Measurements from ENCODE around the gene GLI2.

The GLI2 gene

DNA sequence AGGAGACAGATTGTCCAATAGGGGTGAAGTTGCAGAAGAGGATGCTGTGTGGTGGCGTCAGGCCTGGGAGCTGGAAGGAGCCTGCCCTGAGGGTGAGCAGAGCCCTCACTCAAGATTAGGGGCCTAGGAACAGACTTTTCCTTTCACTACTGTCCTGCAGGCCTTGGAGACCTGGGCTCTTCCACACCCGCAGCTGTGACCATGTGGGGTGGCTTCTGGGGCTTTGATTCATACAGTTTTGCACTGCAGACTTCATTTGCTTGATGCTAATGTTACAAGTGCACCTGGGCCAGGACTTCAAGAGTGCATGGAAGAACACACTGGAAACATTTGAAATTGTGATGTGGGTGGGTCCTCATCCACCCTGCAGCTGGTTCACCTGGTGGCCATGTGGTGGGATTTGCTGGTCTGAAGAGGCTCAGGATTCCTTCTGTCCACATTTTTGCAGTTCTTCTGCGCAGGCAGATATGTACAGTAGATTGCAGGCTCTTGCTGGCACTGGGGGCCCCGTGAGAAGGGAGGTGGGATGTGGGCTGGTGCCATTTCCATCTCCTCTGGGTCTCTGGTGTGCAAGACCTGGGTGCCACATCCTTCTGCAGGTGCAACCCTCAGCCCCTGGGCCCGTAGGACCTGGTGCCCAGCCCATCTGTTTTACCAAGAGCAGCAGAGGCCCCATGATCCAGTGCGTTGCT lies 9.9 kb downstream of the GLI2 start:
- Histone ChIP-seq H3K9ac (no peak overlapping the region), H3K4me3 (no peak overlapping the region), H3K9me3 (replicated peaks in 1 of 11) (no peaks in the 10 kb centered on the region), H4K20me1 (peaks cover 0 to 10% (median 0%) of the 10 kb centered on the region in 11 experiments; a peak in 5 of 22 replicates), H3K27me3 (peaks cover 19 to 33% (median 27%) of the 10 kb centered on the region in 11 experiments), H3K4me1 (peaks cover 6 to 26% (median 18%) of the 10 kb centered on the region in 10 experiments; a peak in 19 of 20 replicates), H3K27ac (no peak overlapping the region), H3K36me3 (no peaks in the 10 kb centered on the region), H3K4me2 (no peak overlapping the region)
- TF ChIP-seq Cebpa-rat (IDR thresholded peaks at IDR 0.05) = no peak

DNA sequence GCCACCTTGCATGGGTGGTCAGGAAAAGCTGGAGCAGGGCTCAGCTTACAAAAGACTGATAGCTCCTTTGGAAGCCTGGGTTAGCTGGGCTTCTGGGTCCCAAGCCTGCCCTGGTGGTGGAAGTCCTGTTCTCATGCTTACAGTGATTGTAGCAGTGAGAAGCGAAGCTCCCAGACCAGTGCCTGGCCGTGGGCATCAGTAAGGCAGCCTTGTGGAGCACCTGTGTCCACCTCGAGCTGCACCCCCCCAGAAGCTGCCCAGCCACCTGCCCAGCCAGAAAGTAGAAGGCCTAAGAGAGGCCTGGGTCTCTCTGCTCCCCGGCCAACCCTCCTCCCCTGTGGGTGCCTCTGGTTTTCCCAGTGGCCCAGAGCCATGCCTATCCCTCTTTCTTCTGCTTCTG lies 10.5 kb downstream of the GLI2 start:
- Histone ChIP-seq H3K27me3 (peaks cover 14 to 27% (median 21%) of the 10 kb centered on the region in 11 experiments), H3K27ac (no peak overlapping the region), H3K9ac (no peak overlapping the region), H3K4me2 (no peak overlapping the region), H3K9me3 (replicated peaks in 1 of 11) (no peaks in the 10 kb centered on the region), H3K4me3 (no peak overlapping the region), H4K20me1 (peaks cover 0 to 5% (median 0%) of the 10 kb centered on the region in 11 experiments; a peak in 2 of 22 replicates), H3K36me3 (no peaks in the 10 kb centered on the region), H3K4me1 (peaks cover 6 to 25% (median 21%) of the 10 kb centered on the region in 10 experiments; a peak in 19 of 20 replicates)
- TF ChIP-seq Cebpa-rat (IDR thresholded peaks at IDR 0.05) = no peak

GRCh38 chr2:120747281-120747680 lies 11.6 kb downstream of the GLI2 start:
- peaks cover 6 to 25% (median 21%) of the 10 kb centered on the region in 10 experiments; a peak in 19 of 20 replicates for H3K4me1 ChIP-seq
- no peak overlapping the region for H3K4me2 ChIP-seq

GRCh38 chr2:120747706-120748105 lies 12.0 kb downstream of the GLI2 start:
- 0 out of 22 replicates have a peak, but pooled peaks cover 0 to 5% (median 0%) of the 10 kb centered on the region in 11 experiments for H4K20me1 ChIP-seq
- H3K27me3 ChIP-seq = peaks cover 0 to 13% (median 6%) of the 10 kb centered on the region in 11 experiments; a peak in 11 of 22 replicates
- H3K4me1 ChIP-seq = peaks cover 6 to 25% (median 21%) of the 10 kb centered on the region in 10 experiments; a peak in 19 of 20 replicates

More at GRCh38 chr2:120747281-120747680, 11.6 kb downstream of the GLI2 start:
- Histone ChIP-seq H3K36me3 (no peaks in the 10 kb centered on the region), H3K27ac (no peak overlapping the region), H3K4me3 (no peak overlapping the region), H4K20me1 (0 out of 22 replicates have a peak, but pooled peaks cover 0 to 5% (median 0%) of the 10 kb centered on the region in 11 experiments), H3K9ac (no peak overlapping the region), H3K9me3 (replicated peaks in 1 of 11) (no peaks in the 10 kb centered on the region), H3K27me3 (peaks cover 2 to 16% (median 10%) of the 10 kb centered on the region in 11 experiments; a peak in 21 of 22 replicates)
- TF ChIP-seq Cebpa-rat (IDR thresholded peaks at IDR 0.05) = no peak

GRCh38 chr2:120748310-120748709 lies 12.6 kb downstream of the GLI2 start:
- H3K4me3 ChIP-seq = no peak overlapping the region
- H3K27me3 ChIP-seq = peaks cover 0 to 7% (median under 1%) of the 10 kb centered on the region in 11 experiments; a peak in 4 of 22 replicates
- peak overlapping the region in 4 of 11 experiments; percentile 78 to 89 (median 80); a peak in 4 of 22 replicates for H3K4me2 ChIP-seq
- H3K4me1 ChIP-seq = peaks cover 6 to 25% (median 21%) of the 10 kb centered on the region in 10 experiments; a peak in 19 of 20 replicates
- H3K9me3 ChIP-seq (replicated peaks in 1 of 11) = no peaks in the 10 kb centered on the region
- TF ChIP-seq Cebpa-rat (IDR thresholded peaks at IDR 0.05) = no peak
- no peaks in the 10 kb centered on the region for H3K36me3 ChIP-seq
- no peak overlapping the region for H3K9ac ChIP-seq
- H3K27ac ChIP-seq = no peak overlapping the region
- H4K20me1 ChIP-seq = 0 out of 22 replicates have a peak, but pooled peaks cover 0 to 5% (median 0%) of the 10 kb centered on the region in 11 experiments

More at GRCh38 chr2:120747706-120748105, 12.0 kb downstream of the GLI2 start:
- Histone ChIP-seq H3K36me3 (no peaks in the 10 kb centered on the region), H3K9me3 (replicated peaks in 1 of 11) (no peaks in the 10 kb centered on the region), H3K9ac (no peak overlapping the region), H3K4me2 (0 out of 22 replicates have a peak overlapping the region, but pooled peaks of 1 of the 11 experiments have one; percentile 89), H3K4me3 (no peak overlapping the region), H3K27ac (no peak overlapping the region)
- TF ChIP-seq Cebpa-rat (IDR thresholded peaks at IDR 0.05) = no peak

GRCh38 chr2:120748741-120749140 lies 13.1 kb downstream of the GLI2 start:
- H3K4me1 ChIP-seq = peaks cover 6 to 25% (median 21%) of the 10 kb centered on the region in 10 experiments; a peak in 19 of 20 replicates
- H3K27ac ChIP-seq = peak overlapping the region in 1 of 11 experiments; percentile 67; a peak in 1 of 22 replicates
- H3K4me2 ChIP-seq = peak overlapping the region in 6 of 11 experiments; percentile 44 to 89 (median 78); a peak in 10 of 22 replicates
- H3K27me3 ChIP-seq = 0 out of 22 replicates have a peak, but pooled peaks cover 0 to 2% (median 0%) of the 10 kb centered on the region in 11 experiments
- no peak for TF ChIP-seq Cebpa-rat (IDR thresholded peaks at IDR 0.05)
- H4K20me1 ChIP-seq = 0 out of 22 replicates have a peak, but pooled peaks cover 0 to 5% (median 0%) of the 10 kb centered on the region in 11 experiments
- no peaks in the 10 kb centered on the region for H3K9me3 ChIP-seq (replicated peaks in 1 of 11)
- no peaks in the 10 kb centered on the region for H3K36me3 ChIP-seq
- H3K4me3 ChIP-seq = no peak overlapping the region
- H3K9ac ChIP-seq = no peak overlapping the region

GRCh38 chr2:120749506-120750431 lies 14.1 kb downstream of the GLI2 start:
- Histone ChIP-seq H3K36me3 (no peaks in the 10 kb centered on the region), H3K4me3 (peak overlapping the region in 1 of 10 experiments; percentile 31; a peak in 2 of 20 replicates), H3K9me3 (replicated peaks in 1 of 11) (no peaks in the 10 kb centered on the region), H3K9ac (peak overlapping the region in 4 of 11 experiments; percentile 36 to 65 (median 49); a peak in 8 of 22 replicates), H3K27me3 (no peaks in the 10 kb centered on the region), H4K20me1 (0 out of 22 replicates have a peak, but pooled peaks cover 0 to 5% (median 0%) of the 10 kb centered on the region in 11 experiments), H3K4me2 (peak overlapping the region; percentile 13 to 89 (median 78); a peak in 20 of 22 replicates), H3K4me1 (peaks cover 6 to 25% (median 21%) of the 10 kb centered on the region in 10 experiments; a peak in 19 of 20 replicates), H3K27ac (peak overlapping the region in 4 of 11 experiments; percentile 41 to 67 (median 61); a peak in 8 of 22 replicates)
- TF ChIP-seq Cebpa-rat (IDR thresholded peaks at IDR 0.05) = peak in 3 of 11 experiments; percentile 51 to 86 (median 69); a peak in 5 of 22 replicates
